Stimulated activated CD4-positive, alpha-beta T cell treated with anti-CD3 and anti-CD28 coated beads, TNF-alpha, amount 100 ng/mL, for 48 hours (primary cell): ENCODE measurements around the gene ASAH2.
A peak's percentile ranks its signal among the peaks of the same experiment; 100 is the strongest.
"Not testable (repeated sequence)": the region's sequence is repeated elsewhere in the genome, so short reads cannot be mapped to it uniquely, and the experiment has no call there.

Source experiments
- DNase-seq, 3 donors: peaks; one replicate each; pipeline ENCODE4 v3.0.0-alpha.2; 2020; ENCODE audit warnings: low read depth in 3 of 3

Gene ASAH2

GRCh38 chr10:50251394-50251793, at the start of gene ASAH2:
TSS of gene ASAH2 (minus strand) at chr10:50251516. CDS start at chr10:50248610, 2,906 bp downstream.
- no peak for DNase-seq

DNA sequence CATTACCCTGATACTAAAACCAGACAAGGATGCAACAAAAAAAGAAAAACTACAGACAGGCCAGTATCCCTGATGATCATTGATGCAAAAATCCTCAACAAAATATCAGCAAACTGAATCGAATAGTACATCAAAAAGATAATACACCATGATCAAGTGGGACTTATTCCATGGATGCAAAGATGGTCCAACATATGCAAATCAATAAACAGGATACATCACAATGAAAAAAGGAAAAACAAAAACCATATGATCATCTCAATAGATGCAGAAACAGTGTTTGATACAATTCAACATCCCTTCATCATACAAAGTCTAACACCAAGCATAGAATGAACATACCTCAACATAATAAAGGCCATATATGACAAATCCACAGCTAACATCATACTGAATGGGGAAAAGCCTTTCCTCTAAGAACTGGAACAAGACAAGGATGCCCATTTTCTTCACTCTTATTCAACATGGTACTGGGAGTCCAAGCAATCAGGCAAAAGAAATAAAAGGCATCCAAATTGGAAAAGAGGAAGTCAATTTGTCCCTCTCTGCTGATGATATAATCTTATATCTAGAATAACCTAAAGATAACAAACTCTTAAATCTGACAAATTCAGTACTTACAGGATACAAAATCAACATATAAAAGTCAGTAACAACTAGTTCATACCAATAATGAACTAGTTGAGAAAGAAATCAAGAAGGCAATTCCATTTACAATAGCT, 48.8 kb upstream of the ASAH2 start:
- DNase-seq = no peak

DNA sequence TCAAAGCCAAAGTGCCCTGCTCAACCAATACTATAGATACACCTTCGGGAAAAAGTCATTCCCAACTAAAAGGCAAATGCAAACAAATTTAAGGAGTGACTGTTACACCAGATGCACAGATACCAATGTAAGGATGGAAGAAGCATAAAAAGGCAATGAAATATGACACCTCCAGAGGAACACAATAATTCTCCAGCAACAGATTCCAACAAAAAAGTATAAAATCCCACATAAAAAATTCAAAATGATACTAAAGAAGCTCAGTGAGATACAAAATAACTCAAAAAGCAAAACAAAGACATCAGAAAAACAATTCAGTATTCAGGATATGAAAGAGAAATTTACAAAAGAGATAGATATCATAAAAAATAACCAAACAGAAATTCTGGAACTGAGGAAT, 44.1 kb upstream of the ASAH2 start:
- DNase-seq = no peak

GRCh38 chr10:50294582-50294981, 43.3 kb upstream of the ASAH2 start:
- no peak for DNase-seq

DNA sequence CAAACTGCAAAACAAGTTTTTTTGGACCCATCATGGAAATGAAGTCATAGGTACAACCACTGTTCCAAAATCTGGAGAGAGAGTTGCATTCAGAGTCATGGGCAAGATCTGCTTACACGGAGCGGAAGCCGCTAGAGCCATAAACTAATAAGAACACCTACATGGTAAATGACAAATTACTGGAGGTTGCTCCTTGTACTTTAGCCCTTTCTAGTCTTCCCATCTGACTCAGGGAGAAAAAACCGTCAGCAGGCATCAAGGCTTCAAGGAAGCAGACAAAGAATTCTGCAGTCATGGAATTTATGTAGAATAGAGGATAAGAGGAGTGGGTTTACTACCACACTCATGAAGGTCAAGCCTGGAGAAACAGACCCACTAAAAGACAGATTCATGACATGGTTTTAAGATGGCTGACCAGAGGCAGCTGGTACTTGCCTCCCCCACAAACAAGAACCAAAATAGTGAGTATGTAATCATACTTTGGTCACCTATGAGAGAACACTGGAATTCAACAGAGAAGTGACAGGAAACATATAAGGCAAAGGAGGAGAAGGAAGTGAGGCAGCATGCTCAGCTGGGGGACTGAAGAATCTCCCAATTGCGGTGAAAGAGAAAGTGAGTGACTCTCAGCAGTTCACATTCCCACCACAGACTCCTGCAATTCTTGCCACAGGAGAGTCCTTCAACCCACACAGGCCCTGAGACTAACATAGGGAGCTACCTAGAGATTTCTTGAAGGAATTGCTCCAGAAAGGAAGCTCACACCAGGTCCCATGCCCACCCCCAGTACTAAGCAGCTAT, 42.4 kb upstream of the ASAH2 start:
- DNase-seq = no peak

DNA sequence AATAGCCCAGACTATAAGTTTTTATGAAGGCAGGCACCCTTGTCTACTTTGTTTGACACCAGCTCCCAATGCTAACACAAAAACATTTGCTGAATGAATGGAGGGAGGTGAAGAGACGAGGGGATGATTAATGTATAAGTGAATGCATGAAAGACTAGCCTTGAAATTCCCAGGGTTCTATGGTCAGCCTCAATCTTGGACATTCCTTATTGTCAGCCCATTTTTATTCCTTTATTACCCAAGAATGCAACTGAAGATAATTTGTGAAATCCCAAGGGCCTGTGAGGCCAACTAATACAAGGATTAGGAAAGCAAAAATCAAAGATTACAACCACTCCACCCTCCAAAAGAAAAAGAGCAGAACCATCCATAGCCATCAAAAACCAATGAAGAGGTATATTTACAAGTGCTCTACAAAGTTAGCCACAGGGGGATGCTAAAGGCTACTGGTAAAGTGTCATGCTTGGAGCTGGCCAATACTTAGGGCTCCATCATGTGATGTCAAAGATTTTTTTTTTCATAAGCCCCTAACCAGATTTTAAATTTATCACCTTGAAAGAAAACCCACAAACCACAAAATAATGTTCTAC, 40.0 kb upstream of the ASAH2 start:
- no peak for DNase-seq

DNA sequence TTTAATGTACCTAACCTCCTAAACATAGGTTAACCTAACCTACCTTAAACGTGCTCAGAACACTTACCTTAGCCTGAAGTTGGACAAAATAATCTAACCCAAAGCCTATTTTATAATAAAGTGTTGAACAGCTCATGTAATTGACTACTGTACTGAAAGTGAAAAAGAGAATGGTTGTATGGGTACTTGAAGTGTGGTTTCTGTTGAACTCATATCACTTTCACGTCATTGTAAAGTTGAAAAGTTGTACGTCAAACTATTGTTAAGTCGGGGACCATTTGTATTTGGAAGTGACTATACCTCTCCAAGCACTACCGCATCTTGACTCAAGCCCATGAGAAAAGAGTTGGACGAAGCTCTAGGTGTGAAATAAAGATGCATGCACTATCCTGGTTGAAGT, 37.9 kb upstream of the ASAH2 start:
- no peak for DNase-seq

DNA sequence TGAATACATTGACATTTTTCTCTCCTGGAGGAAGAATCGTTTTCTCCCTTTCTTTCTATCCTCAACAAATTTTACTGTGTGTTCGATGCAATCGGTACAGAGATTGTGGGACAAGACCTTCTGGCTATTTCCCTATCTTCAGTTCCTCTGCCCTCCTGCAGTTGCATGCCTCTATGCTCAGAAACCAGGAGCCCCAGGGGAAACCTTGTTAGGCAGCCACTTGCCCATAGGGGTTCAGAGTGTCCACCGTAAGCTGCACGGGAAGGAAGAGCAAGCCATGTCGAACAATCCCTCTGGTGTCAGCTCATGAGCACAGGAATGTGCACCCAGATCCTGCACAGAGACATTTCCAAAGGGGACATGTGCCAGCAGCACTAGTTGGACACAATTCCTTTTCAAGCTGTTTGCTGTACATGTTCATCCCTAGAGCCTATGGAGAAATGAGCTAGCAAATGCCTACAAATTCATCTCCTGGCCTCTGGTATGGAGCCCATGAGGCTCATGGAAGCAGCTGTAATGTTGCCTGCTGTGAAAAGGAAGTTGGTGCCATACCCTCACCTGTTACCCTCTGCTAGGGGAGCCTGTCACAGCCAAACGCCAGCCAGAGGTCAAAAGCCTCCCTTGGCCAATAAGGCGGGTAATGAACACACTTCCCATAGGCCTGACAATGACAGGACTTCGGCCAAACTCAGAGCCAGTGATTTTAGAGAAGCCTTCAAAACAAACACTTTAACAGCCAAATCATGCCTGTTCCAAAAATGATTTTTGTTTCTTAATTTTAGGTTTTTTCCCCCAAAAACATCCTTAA, 35.9 kb upstream of the ASAH2 start:
- no peak for DNase-seq

DNA sequence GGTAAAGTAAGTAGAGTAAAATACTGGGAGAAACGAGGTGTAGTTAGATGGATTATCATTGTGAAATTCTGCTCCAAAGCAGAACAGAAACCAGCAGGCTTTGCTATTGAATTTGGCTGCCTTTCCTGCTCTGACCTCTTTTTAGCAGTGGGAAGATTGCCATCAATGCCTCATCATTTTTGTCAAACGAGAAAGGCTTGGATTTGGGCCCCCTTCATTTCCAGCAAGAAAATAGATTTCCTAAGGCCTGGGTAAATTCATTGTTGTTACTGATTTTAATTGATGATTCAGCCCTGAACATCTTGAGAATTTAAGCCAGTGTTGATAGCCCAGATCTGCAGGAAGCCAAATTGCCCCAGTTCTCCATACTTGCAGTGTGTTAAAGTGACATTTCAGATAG, 35.2 kb upstream of the ASAH2 start:
- DNase-seq = no peak

GRCh38 chr10:50281967-50282522, 30.7 kb upstream of the ASAH2 start:
- no peak for DNase-seq

DNA sequence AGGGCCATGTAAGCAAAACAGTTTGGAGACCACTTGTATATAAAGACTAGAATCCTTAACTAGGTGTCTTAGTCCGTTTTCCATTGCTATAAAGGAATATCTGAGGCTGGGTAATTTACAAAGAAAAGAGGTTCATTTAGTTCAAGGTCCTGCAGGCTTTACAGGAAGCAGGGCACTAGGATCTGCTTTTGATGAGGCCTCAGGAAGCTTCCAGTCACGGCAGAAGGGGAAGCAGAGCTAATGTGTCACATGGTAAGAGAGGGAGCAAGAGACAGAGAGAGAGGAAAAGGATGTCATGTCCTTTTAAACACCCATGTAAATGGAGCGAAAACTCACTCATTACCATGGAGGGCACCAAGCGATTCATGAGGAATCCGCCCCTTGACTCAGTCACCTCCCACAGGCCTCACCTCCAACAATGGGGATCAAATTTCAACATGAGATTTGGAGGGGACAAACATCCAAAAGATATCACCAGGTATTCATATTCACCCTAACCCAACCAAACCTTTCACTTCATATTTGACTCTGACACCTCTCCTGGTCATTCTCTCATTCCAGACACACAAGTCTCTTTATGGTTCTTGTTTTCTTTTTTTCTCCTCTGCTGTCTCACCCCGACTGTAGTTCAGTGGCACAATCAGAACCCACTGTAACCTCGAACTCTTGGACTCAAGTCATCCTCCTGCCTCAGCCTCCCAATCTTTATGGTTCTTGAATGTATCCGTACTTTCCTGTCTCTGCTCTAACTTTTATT, 30.1 kb upstream of the ASAH2 start:
- no peak for DNase-seq

DNA sequence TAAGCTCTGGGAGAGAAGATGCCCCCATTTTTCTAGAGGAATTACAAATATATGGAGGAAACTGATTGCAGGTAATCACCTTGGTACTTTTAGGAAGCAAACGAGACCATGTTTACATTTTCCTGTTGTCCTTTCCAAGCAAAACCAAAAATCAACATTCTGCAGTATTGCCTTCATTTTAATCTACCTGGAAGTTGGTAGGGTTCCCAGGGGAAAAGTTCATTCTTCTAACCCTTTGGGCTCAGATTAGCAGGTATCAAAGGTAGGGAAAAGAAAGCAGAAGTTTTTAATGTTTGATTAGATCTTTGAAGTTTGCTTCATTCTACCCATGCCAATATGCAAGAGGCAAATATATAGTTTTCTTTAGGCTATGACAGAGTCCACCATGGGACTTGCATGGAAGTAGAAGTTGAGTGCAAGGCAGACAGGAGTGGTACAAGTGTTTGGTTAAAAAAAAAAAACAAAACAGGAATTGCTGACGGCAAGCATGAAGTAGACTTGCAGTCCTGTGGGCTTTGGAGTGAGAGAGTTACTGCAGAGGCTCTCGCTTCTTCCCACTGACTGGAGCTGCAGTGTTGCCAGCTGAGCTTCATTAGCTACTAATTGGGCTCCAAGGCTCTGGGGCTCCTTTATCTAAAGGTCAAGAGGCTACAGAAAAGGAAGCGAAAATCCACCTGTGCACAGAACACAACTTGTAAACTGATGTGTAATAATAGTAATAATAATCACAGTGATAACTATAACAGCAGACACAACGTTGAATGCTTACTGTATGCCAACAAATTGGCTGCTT, 28.9 kb upstream of the ASAH2 start:
- no peak for DNase-seq

- no peak for DNase-seq
Measured at GRCh38 chr10:50279489-50279888, 28.2 kb upstream of the ASAH2 start.

GRCh38 chr10:50275650-50276235, 24.4 kb upstream of the ASAH2 start:
- peak in 2 of 3 donors; percentile 3 to 41 for DNase-seq

- DNase-seq = no peak
Measured at GRCh38 chr10:50272531-50272930, 21.2 kb upstream of the ASAH2 start.

GRCh38 chr10:50271564-50272250, 20.4 kb upstream of the ASAH2 start:
- no peak for DNase-seq

- not testable (repeated sequence) for DNase-seq
Measured at GRCh38 chr10:50267877-50268276, 16.6 kb upstream of the ASAH2 start.

DNA sequence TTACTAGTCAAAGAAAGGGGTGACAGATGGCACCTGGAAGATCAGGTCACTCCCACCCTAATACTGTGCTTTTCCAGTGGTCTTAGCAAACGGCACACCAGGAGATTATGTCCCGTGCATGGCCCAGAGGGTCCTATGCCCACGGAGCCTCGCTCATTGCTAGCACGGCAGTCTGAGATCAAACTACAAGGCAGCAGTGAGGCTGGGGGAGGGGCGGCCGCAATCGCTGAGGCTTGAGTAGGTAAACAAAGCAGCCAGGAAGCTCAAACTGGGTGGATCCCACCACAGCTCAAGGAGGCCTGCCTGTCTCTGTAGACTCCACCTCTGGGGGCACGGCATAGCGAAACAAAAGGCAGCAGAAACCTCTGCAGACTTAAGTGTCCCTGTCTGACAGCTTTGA, 11.3 kb upstream of the ASAH2 start:
- DNase-seq = not testable (repeated sequence)

DNA sequence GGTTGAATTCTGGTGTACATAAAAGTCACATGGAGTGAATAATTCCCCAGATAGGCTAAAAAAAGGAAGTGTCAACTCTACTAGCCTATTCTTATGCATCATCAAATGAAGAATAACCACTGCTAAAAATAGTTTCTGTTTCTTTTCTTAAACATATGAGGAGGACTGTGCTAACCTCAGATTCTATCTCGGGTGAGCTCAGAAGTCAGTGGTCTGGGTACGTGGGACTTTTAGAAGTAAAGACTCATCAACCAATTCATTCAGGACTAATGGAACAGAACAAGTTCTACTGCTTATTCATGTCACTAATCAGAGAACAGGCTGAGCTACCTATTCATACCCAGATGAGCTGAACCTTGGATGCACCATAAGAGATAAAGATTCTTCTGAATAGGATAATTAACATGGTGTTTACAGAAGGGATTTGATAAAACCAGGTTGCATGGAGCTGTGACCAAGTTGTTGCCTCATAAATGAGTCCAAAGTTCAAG, 9.5 kb upstream of the ASAH2 start:
- no peak for DNase-seq
